HG02588 (cell line): ENCODE measurements around the gene SORCS2.
"Not testable (repeated sequence)": the region's sequence is repeated elsewhere in the genome, so short reads cannot be mapped to it uniquely, and the experiment has no call there.

Source experiments
- ATAC-seq: cut with Tn5 transposase; IDR thresholded peaks from one replicate; pipeline ENCODE4 v1.9.1; 2021; ENCODE audit warnings: mild to moderate bottlenecking, moderate library complexity; ENCODE audit not compliant: unreplicated experiment

Gene SORCS2

DNA sequence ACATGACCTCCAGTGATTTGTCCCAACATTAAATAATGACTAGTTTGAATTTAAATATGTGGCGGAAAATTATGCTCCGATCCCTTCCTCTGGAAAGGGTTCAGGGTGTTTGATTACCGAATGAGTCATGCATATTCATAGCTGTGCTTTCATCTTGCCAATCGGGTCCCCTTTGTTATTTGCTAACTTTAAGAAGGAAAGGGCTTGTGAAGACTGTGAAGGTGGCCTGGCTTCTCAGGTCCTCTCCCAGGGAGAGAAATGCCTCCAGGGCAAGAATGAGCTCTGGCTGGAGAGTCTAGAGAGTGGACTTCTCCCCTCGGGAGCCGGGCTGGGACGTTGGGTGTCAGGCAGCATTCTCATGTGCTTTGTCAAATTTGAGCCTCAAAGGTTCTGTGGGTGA is 397.9 kb downstream of the SORCS2 start:
- ATAC-seq, result no peak

DNA sequence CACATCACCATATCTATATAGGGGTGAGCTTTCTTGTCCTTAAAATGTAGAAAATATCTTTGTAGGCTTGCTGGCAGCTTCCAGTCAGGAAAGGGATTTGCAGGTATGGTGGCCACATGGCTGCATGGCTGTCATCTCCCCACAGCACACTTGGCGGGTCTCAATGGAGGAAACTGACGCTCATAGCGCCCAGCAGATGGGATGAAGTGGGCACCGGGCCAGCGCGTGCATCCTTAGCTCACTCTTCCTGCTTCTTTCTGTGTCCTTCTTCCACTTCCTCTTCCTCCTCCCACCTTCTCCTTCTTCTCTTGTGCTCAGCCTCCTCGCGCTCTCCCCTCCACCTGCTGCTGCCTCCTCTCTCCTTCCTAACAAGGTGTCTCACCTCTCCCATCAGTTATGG is 398.6 kb downstream of the SORCS2 start:
- ATAC-seq, result no peak

DNA sequence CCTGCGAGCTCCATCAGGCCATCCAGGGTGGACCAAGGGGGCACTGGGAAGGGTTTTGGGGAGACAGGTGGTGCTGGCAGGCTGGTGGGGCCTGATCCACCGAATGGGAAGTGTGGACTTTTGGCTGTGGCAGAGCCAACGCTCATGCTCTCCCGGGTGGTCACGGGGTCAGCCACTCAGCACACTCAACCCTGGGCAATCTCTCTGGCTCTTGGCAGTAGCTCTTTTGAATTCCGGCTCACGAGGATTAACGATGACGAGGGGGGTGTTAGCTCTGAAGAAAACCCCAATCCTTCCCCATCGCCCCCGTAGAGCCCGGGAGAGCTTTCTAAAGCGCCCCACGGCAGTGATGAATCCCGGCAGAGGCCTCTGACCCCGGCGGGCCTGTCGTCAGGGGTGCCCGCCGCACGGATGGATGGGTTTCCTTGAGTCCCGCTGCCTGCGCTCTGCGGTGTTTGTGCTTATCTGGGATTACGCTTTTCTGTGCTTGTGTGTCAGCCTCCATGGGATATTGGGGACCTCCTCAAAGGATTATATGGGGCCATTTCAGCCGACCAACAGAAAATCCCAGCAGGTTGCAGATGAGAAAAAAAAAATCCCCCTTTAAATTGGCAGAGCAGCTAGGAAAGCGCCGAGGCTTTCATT is 399.2 kb downstream of the SORCS2 start:
- ATAC-seq, result no peak

DNA sequence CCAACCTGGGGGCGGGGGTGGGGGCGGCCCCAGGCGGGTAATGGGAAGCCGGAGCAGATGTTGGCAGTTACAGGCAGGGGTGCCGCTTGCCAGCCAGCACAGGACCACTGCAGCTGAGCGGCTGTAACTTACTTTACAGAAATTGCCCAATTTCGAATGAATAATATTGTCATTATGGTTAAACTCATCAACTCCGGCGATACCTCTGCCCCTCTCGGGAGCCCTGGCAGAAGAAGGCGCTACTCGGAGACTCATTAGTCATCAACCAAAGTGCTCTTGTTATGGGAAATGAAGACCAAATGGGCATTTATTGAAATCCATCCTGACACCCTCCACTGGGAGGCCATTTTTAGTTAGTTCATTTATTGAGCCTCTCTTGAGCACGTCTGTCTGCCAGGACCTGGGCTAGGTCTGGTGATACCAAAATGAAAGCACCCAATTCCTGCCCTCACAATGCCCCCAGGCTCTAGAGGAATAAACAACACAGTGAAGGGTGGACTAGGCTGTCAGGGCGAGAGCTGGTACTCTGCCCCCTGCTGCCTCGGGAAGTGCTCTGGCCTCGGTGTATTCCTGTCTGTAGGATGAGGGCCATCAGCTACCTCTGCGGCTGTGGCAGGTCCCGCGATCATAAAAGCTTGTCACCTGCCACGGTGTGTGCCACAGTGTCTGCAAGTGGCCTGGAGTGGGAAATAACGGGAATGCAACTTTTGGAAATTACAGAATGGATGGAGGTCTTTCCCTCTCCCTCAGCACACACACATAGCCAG is 401.5 kb downstream of the SORCS2 start:
- no peak for ATAC-seq

DNA sequence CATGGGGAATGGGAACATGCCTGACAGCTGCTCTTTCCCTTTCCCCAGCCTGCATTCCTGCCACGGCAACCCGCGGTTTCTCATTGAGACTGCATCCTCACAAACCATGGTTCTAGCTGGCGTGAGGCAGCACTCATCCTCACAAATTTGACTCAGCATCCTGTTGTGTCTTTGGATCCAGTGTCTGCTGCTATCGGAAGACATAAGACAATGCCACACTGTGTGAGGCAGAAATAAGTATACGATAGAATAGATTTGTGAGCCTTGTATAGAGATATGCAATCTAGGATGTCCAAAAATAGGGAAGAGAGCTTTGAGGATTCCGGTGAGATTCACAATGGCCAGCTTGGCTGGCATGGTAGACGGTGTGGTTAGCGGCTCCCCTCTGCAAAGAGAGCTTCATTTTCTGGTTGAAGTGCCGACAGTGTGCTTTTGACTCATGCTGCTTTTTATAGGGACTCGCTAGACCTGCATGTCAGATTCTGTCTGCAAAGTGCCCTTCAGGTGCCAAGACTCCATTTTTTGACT is 403.7 kb downstream of the SORCS2 start:
- ATAC-seq, result no peak

DNA sequence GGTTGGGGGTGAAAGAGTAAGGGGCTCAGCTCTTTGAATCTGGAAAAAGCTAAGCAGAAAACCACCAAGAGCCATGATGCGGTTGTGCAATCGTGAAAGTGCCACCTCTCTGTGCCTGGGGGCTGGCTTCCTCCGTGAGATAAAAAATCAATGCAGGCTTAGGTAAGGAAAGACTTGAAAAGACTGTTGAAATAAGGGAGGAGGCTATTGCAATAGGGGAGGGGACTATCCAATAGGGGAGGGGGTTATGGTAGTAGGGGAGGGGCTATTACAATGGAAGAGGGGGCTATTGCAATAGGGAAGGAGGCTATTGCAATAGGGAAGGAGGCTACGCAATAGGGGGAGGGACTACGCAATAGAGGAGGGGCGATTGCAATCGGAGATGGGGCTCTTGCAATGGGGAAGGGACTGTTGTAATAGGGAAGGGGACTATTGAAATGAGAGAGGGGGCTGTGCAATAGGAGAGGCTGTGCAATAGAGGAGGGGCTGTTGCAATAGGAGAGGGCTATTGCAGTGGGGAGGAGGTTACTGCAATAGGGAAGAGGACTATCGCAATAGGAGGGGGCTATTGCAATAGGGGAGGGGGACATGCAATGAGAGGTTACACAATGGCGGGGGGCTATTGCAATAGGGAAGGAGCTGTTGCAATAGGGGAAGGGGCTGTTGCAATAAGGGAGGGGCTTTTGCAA is 404.7 kb downstream of the SORCS2 start:
- no peak for ATAC-seq

DNA sequence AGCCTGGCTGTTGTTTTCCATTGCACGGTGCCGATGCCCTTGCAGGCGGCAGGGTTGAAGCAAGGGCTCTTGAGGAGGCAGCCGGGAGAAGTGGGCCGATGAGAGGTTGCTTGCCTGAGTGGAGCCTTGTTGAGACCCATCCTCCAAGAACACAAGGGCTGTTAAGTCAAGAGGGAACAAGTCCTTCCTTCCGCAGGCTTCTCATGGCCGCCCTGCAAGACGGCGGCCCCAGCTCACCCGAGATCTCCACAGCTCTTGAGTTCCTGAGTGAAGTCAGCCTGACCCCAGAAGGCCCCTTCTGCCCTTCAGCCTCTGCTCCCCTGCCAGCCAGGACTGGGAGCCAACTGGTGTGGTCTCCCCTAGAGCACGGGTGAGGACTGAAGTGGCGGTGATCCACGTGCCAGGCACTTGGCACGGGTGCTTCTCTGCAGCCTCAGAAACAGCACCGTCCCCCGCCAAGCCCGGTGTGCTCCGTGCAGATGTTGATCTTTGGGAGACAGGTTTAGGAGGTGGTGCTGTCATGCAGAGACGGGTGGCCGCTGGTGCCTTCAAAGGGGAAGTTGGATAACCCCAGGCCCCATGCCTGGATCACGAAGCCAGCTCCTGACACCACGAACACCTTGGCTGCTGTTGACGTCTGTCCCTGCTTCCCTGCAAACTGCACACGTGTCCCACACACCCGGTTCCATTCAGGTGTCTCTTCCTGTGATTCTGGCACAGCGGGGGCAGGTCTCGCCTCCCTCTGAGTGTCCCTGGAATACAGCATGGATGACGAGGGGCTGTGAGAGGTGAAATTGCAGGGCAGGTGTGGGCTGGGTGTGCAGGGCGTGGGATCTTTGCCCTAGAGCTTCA is 406.8 kb downstream of the SORCS2 start:
- no peak for ATAC-seq

DNA sequence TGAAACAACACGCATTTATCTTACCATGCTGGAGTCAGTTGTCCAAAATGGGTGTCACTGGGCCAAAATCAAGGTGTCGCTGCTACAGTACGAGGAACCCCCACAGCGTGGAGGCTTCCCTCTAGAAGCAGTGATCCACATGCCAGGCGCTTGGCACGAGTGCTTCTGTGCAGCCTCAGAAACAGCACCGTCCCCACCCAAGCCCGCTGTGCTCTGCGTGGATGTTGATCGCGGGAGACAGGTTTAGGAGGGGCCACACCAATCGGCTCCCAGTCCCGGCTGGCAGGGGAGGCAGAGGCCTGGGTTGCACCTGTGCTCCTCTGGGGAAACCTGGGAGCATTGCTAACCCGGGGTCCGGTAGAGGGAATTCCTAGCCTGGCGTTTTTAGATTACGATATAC is 407.9 kb downstream of the SORCS2 start:
- no peak for ATAC-seq

DNA sequence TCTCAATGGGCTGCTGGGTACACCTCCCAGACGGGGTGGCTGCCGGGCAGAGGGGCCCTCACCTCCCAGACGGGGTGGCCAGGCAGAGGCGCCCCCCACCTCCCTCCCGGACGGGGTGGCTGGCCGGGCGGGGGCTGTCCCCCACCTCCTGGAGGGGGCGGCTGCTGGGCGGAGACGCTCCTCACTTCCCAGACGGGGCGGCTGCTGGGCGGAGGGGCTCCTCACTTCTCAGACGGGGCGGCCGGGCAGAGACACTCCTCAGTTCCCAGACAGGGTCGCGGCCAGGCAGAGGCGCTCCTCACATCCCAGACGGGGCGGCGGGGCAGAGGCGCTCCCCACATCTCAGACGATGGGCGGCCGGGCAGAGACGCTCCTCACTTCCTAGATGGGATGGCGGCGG is 409.8 kb downstream of the SORCS2 start:
- not testable (repeated sequence) for ATAC-seq

DNA sequence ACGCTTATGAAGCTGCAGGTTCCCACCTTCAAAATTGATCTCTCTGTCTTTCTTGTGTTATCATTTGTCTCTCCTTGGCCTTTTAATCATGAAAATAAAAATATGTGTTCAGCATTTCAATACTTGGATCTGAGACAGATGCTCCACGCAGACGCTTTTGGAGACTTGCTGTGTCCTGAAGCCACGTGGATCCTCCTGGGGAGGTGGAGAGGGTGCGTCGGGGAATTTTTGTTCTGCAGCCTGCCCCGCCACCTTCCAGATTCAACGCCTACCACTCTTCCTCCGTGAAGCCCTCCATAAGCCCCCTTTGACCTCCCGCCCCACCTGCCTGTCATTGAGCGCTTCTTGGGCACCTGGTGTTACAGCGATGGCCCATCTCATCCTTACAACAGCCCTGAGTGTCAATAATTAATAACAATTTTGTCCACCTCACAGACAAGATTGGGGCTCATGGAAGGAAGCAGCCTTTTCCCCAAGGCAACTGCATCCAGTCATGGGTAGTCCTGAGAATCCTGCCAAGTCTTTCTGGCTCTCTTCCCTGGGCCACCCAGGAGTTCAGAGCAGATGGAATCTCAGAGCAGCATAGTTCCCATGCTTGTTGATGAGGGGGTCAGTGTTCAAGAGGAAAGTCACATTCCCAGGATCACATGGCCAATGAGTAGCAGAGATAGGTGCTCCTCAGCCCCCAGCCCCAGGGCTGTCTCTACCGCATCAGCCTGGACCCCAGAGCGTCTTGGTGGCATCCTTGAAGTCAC is 415.0 kb downstream of the SORCS2 start:
- no peak for ATAC-seq

DNA sequence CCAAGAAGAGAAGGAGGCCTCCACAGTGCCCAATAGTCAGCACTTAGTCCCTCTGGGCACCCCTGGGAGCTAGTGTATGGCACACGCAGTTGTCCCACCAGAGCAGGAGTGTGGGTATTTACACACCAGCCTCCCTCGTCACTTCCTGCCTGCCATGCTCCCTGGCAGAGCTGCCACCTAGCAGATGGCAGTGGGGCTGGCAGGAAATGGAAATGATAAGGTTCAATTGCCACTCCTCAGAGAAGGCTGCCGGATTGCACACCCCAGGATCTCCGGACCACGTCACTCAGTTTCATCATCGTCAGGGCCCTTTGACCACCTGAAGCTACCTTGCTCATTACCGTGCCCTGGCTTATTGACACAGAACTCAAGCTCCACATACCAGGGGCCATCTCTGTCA is 415.7 kb downstream of the SORCS2 start:
- no peak for ATAC-seq

DNA sequence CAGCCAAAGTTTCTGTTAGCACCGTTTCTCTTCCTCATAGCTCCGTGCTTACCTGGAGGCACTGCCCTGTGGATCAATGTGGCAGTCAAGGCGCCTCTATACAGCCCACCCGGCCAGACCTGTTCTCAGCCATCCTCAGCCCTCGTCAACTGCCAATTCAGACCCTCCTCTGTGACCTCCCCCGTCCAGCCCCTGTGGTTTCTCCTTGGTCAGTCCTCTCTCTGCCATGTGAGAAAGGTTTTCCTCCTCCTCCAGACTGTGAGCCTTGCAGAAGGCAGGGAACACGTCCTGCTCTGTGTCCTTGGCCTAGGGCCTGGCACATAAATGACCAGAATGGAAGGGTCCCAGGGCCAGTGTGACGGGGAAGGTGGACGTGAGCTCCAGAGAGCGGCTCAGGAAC is 417.0 kb downstream of the SORCS2 start:
- no peak for ATAC-seq

DNA sequence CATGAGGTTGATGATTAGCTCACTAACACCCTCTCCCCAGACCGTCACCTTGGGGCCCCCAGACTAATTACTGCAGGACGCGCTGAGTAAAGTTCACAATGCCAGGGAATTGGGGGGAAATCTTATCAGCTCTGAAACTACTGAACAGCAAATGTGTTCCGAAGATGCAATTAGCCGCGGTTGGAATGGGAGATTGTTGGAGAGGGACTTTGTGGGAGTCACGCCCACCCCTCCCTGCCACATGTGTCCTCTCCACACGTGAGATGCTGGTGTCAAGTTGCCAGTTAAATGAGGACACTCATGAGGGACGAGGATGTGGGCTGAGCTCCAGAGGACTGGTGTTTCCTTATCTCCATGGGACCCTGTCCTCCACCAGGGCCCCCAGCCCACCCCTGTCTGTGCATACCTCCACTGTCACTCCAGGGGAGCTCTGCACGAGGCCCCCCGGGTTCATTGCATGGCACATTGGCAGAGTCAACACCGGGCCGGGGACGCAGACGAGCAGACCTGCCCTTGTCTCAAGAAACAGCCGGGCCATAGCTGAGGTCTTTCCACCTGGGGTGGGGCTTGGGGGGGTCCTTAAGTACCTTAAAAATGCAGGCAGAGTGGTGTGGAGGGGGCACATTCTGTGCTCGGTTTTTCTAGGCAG is 417.8 kb downstream of the SORCS2 start:
- no peak for ATAC-seq

DNA sequence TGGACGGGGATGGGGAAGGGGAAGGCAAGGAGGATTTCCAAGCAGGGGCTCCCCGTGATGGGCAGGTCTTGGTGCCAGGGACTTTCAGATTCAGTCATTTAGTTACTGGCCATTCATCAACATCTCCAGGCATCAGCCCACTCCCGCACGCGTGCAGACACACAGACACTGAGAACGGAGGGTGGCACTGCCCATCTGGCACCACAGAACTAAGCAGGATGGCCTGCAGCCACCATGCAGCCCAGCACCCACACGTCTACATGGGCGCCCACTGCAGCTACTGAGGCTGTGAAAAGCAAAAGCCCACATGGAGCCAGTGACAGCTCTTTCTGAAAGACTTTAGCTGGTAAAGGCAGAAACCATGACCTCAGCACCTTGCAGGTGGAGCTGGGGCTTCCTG is 418.5 kb downstream of the SORCS2 start:
- no peak for ATAC-seq

DNA sequence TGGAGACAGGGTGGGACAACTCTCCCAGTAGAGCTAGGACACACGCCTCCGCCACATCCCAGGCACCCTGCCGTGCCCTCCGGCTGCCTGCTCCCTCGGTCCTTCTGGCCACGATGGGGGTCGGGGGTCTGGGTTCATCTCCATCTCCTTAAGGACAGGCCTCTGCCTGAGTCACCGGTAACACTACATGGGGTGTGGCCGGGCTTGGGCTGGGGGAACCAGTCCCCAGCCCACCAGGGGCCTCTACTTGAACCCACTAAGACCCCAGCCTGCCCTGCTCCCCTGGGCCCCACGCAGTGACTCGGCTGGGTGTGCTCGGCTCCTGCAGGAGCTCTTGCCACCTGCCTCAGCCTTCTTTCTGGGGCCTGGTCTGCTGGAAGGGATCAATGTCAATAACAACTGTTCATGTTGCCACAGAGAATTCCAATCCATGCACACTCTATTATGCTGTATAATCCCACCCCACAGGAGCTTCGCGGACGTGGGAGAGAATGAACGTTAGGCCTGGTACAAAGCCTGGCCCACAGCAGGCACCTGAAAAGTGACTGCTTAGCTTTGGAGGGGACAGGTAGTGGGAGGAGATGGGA is 420.1 kb downstream of the SORCS2 start:
- no peak for ATAC-seq

DNA sequence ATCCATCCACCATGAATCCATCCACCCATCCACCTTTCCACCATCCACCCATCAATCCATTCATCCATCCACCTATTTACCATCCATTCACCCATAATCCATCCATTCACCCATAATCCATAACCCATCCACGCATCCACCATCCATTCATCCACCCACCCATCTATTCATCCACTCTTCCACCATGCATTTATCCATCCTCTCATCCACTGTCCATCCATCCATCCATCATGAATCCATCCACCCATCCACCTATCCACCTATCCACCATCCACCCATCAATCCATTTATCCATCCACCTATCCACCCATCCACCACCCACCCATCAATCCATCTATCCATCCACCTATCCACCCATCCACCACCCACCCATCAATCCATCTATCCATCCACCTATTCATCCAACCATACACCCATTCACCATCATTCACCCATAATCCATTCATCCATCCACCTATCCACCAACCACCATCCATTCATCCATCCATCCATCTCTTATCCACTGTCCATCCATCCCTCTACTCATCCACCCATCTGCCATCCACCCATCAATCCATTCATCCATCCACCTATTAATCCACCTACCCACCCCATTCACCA is 422.1 kb downstream of the SORCS2 start:
- ATAC-seq, result no peak

DNA sequence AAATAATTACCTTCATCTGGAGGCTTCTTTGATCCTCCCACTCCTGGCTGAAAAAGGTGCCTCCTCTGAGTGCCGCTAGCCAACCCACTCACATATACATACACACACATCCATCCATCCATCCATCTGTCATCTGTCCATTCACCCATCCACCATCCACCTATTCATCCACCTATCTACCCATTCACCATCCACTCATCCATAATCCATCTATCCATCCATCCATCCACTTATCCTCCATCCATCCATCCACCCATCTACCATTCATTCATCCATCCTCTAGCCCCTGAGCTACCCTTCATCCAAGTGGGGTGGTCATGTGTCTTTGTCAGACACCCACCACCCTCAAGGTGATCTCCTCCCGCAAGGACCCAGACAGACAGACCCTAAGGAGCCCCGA is 423.9 kb downstream of the SORCS2 start:
- no peak for ATAC-seq

DNA sequence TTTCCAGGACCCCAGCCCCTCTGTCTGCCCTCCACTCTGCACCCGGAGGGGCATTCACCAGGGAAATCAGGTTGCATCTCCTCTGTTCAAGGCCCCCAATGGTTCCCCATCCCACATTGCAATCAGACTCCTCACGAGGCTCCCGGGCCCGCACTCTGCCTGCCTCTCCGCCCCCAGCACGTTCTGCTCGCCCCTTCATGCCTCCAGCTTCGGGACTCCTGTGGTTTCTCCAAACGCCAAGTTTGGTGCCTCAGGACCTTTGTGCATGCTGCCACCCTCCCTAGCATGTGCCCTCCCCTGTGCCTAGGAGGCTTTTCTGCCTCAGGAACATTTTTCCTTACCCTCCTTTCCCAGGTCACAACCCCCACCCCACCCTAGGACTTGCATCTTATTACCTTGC is 426.0 kb downstream of the SORCS2 start:
- ATAC-seq, result no peak
